NCI-H128 (cell line): ENCODE measurements around the gene SRD5A1.
A peak's percentile ranks its signal among the peaks of the same experiment; 100 is the strongest.
"Not testable (repeated sequence)": the region's sequence is repeated elsewhere in the genome, so short reads cannot be mapped to it uniquely, and the experiment has no call there.

Source experiments
- DNase-seq: peaks from one replicate; lab custom pipeline; 2025; ENCODE audit not compliant: unreplicated experiment; lab: John Stamatoyannopoulos, UW

Gene SRD5A1

DNA sequence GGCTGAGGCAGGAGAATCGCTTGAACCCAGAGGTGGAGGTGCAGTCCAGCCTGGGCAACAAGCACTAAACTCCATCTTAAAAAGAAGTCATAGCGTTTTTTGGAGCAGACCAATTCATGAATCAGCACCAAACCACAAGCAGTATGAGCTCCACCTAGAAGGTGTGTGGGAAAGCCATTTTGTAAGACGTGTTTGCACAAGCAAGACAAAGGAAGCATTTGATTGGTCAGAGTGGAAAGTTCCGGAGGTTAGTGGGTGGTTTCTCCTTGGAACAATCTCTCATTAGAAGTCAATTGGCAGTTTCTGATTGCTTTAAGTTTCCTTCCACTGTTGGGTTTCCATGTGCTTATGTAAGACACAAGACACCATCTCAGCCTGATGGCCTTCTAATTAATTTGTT is 5.0 kb downstream of the SRD5A1 start:
- no peak for DNase-seq

DNA sequence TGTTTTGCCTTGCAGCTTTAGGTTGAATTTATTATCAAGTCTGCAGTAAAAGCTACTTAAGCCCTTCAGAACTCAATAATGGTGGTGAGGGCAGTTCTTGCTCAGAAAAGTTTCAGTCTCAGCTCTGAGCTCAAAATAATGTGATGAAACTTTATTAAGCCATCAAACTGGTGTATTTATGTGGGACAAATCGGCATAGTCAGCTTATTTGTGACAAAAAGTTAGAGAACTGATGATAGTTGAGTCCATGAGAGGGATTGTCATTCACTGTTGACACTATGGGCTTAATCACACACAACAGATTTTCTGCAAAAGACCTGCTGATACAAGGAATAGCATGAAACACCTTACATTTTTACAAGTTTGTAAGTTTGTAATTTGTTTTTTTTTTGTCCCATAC is 9.4 kb downstream of the SRD5A1 start:
- no peak for DNase-seq

DNA sequence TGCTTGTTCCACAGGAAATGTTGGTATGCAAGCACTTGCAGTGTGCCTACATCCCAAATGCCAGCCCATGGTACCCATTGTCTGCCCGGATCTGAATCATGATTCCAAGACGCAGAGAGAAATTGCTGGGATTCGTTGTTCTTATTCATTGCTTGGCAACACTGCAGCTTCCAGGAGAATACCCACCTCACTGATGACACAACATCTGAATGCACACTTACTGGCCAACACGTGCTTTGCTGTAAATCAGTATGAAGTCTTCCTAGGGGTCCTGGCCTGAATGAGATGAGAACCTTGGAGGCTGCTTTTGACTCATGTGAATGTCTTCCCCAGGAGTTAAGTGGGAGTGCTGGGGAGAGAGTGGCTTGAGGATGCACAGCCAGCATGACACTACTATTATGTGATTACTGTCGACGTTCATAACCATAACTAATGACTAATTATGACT is 11.6 kb downstream of the SRD5A1 start:
- no peak for DNase-seq

DNA sequence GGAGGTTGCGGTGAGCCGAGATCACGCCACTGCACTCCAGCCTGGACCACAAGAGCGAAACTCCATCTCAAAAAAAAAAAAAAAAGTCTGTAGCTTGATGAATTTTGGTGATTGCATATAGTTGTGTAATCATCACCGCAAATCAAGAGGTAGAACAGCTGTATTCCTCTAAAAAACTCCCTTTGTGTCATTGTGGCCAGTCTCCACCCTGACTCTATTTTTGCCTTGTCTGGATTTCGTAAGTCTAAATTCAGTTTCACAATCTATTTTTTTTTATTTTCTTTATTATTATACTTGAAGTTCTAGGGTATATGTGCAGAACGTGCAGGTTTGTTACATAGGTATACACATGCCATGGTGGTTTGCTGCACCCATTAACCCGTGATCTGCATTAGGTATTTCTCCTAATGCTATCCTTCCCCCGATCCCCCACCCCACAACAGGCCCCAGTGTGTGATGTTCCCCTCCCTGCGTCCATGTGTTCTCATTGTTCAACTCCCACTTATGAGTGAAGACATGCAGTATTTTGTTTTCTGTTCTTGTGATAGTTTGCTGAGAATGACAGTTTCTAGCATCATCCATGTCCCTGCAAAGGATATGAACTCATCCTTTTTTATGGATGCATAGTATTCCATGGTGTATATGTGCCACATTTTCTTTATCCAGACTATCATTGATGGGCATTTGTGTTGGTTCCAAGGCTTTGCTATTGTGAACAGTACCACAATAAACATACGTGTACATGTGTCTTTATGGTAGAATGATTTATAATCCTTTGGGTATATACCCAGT is 12.5 kb downstream of the SRD5A1 start:
- not testable (repeated sequence) for DNase-seq

DNA sequence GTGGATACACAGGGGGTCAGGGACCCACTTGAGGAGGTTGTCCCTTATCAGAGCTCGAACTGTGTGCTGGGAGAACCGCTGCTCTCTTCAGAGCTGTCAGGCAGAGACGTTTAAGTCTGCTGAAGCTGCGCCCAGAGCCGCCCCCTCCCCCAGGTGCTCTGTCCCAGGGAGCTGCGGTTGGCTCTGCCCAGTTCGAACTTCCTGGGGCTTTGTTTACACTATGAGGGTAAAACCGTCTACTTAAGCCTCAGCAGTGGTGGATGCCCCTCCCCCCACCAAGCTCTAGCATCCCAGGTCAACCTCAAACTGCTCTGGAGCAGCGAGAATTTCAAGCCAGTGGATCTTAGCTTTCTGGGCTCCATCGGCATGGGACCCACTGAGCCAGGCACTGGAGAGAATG is 15.9 kb downstream of the SRD5A1 start:
- DNase-seq = no peak

DNA sequence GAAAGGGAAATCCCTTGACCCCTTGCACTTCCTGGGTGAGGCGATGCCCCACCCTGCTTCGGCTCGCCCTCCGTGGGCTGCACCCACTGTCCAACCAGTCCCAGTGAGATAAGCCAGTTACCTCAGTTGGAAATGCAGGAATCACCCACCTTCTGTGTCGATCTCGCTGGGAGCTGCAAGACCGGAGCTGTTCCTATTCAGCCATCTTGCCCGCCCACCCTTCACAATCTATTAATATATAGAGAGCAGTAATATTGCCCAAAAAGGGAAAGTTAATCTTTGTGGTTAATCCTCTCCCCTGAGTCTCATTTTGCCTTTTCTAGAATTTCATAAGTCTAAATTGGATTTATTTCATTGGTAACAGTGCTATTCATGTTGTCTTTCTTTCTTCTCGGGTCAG is 16.4 kb downstream of the SRD5A1 start:
- DNase-seq = no peak

DNA sequence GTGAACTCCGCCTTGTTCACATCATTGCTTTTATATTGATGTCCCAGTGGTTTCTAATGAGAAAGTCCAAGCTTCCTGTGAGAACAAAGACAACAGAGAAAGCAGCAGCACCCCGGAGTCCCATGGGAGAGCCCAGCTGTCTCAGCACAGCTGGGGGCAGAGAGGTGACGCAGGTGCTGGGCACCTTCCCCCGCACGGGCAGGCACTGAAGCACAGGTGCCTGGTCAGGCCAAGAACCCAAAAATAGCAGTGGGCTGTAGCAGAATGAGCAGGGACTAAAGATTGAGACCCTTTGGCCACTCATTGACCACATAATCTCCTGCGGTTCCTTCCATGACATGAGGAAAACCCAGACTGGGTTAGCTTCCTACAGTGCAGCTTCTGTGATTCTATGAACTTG is 18.8 kb downstream of the SRD5A1 start:
- DNase-seq = no peak

DNA sequence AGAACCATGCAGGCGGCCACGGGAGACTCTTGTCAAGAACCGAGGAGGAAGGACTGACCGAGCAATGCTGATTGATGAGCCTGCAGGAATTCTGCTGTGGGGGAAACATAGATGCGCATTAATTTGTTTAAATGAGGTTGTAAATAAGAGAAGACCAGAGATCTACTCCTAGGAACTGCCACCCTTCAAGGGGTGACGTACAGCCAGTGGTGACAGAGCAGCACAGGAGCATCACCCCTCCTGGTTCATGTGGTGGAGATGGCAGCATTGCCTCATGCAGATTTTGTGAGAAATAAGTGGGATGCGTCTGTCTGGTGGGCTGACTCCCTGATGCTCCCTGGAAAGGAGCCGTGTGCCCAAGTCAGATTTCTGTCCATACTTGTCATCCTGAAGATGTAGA is 22.2 kb downstream of the SRD5A1 start:
- DNase-seq = no peak

DNA sequence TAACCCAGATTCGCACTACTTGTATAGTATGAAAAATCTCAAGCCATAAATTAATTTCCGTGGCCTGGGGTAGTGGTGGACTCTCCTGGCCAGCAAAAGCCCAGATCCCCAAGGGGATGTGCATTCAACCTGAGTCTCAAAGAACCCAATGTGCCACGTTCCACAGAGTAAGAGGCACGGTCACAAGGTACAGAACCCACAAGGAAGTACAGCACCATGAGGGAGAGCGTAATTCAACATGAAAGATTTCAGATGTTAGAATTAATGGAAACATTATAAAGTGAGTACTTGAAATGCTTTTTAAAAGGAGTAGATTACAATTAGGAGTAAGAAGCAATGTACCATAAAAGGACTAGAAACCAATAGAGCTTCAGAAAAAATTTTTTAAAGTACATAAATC is 23.4 kb downstream of the SRD5A1 start:
- DNase-seq = no peak

DNA sequence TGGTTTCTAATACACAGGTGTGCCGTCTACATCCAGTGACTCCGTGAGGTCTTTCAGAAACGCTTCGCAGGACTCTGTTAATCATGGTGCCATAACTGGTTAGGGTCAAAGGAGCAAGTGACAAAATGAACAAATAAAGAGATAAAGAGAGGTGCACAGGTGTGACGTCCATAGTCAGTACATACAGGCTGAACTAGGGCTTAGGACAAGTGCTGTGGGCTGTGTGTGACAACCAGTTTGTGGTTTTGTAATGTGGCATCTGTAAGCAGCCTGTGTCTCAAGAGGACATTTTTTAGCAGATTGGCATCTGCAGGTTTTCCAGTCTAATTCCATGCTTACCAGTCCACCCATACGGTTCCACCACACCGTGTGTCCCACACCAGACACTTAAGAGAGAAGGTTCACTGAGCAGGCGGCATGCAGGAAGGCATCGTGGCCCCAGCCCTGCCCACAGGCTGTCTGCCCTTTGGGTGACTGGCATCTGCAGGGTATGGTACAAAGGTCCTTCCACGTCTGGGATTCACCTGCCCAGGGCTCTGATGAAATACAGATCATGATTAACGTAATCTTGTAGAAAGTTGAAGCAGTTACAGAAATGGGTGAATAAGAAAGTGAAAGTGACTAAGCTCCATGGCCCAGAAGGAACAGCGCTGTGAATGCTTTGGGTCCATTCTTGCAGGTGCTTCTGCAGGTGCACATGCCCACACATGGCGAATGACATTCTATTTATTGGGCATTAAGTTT is 26.9 kb downstream of the SRD5A1 start:
- DNase-seq = no peak

DNA sequence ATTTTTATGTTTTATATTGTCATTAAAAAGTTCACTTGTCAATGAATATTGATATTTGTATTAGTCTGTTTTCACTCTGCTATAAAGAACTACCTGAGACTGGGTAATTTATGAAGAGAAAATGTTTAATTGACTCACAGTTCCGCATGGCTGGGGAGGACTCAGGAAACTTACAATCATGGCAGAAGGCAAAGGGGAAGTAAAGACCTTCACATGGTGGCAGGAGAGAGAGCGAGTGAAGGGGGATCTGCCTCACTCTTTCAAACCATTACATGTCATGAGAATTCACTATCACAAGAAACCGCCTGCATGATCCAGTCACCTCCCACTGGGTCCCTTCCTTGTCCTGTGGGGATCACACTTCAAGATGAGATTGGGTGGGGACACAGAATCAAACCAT is 27.4 kb downstream of the SRD5A1 start:
- no peak for DNase-seq

DNA sequence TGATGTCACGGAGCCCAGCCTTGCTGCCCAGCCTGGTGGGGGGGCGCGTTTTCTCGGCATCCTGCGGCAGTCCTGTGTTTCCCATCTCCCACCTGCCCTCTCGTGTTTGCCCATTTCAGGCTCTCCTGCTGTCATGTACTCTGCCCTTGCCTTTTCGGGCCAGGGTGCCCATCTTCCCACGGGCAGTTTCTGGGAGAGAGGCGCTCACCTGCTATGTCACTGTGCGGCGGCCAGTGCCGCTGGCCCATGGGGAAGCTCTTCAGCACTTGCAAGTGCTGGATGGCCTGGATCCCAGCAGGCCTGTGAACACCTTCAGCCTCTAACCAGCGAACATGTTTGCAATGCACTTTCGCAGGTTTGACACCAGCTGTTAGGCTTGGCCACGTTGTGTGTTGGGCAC is 33.5 kb downstream of the SRD5A1 start:
- no peak for DNase-seq

DNA sequence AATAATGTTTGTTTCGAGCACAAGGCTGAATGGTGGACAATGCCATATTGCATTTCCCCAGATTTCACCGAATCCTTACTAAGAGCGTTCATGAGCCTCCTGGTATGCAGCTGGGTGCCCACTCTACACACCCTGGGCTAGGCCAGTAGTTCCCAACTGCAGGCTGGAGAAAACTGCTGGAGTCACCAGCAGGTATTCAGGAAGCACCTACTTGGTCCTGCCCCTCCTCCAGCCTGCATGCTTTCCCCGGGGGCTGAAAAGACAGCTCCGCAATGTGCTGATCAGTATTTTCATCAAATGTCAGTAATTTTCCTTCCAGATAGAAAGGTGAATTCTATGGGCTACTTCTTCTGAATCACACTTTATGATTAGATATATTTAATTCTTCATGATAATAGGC is 34.4 kb downstream of the SRD5A1 start:
- no peak for DNase-seq

DNA sequence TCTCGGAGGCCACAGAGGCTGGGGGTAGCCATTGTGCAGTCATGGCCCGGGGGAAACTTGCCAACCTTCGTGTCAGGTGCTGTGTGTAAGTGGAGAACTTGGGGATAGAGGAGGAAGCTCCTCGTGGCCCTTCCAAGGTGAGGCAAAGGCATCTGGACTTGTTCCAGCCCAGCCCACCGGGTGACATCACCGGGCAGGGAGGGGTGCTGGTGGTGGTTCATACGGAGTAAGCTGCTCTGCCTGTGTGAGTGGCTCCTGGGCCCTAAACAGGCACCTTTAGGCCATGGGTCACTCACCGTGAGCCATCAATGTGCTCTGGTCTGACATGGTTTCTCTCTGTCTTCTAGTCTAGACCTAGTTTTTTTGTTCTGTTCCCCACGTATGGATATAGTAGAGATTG is 35.5 kb downstream of the SRD5A1 start:
- DNase-seq = not testable (repeated sequence)

DNA sequence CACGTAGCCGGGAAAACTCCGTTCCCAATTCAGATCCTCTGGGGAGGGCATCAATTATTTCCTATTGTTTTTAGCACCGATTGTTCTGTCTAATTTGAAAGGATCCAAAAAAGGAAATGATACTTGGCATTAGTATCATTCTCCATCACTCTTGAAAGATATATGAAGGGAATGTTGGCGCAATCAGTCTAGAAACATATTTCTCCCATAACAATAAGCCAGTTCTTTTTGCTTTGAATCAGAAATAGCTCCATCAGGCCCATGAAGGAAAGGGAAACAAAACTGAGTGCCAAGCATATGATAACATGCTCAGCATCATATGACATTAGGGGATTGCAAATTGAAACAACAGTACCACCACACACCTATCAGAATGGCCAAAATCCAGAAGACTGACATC is 39.8 kb downstream of the SRD5A1 start:
- no peak for DNase-seq

DNA sequence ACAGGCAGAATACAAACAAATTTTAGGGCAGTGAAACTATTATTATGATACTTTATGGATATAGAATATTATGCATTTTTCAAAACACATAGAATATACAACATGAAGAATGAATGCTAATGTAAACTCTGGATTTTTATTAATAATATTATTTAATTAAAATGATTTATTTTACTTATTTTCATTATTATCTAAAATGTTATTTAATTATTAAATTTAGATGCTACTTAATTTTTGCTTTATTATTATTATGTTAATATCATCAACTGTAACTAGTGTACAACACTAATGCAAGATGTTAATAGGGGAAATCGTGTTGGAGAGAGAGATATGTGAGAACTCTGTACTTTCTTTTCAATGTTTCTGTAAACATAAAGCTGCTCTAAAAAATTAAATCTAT is 40.7 kb downstream of the SRD5A1 start:
- no peak for DNase-seq

DNA sequence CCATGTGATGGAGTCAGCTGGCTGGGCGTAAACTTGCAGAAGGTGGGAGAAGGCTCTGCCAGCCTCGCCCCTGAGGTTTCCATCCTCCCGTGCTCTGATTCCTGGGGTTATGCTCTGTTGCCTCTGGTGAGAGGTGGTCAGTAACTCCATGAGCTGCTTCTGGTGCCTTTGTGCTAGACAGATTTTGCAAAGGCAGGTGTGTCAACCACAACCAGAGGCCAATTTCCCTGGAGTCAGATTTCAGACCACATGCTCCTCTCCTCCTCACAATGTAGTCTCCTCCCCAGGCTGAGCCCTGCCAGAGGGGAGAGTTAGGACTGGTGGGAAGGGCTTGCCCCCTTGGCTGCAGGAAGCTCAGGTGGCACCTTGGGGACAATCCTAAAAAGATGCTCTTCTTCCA is 41.2 kb downstream of the SRD5A1 start:
- peak; percentile 49 for DNase-seq

DNA sequence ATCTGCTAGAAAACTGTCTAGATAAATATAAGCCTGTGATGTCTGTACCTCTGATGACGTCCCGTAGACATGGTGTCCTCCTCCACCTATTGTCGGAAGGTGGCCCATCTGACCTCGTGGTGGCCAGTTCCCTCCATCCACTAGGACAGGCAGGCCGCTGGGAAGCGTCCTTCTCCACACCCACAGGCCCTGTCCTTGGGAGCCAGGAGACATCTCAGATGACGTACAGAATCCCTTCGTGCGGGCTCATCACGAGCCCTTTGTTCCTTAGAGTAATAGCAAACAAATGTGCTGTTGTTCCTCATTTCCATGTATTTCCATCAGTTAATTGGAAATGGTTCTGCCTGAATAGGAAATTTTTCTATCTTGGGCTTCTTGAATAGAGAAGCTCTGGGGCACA is 41.6 kb downstream of the SRD5A1 start:
- DNase-seq = no peak

DNA sequence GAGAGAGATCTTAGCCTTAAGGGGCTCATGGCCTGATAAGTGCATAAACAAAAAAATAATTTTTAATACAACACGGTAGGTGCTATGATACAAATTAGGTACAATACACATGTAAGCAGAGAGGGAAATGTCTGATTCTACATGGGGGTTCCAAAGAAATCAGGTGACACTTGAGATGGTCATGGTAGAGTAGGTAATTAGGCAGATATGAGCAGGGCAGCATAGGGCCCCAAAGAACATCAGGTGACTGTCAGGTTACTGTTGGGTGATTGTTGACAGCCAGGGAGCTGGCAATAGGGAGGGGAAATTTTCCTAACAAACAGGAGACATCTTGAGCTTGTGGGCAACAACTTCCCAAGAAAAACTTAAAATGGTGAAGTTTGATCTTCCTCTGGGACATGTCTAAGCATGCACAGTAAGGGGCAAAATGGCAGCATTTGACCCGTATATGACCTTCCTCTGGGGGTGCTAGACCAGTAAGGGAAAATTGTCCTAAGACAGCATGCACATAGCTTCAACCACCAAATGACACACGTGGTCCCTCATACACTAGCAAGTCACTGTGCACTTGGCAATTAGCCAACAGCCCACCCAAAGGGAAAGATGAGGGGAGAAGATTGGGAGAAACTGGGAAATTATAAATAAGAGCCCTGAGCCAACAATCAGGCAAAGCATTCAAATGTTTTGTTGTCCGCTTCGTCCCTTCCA is 42.7 kb downstream of the SRD5A1 start:
- DNase-seq = no peak

DNA sequence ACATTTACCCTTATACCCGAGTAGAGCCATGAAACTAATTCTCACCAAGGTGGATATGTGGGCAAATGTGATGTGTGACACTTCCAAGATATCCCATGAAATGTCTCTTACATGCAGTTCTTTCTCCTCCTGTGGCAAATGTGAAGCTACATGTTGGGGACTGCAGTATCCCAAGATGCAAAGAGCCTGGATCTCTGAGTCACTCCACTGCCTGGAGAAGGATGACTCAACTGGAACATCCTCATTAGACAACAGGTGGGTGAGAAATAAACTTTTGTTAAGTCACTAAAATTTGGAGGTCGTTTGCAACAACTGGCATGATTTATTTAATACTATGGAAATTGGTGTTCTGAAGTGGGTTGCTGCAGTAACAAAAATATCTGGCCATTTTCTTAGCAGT is 43.5 kb downstream of the SRD5A1 start:
- DNase-seq = no peak

DNA sequence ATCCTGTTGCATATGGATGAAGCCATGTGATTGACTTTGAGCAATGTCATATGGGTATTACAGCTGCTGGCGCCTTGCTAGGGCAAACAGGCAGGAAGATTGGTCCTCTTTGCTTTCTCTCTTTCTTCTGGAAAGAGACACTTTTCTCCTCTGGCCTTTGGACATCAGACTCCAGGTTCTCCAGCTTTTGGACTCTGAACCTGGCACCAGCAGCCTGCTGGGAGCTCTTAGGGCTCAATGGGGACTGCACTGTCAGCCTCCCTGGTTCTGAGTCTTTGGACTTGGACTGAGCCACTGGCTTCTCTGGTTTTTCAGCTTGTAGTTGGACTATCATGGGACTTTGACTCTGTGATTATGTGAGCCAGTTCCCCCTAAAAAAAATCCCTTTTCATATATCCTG is 45.1 kb downstream of the SRD5A1 start:
- no peak for DNase-seq

DNA sequence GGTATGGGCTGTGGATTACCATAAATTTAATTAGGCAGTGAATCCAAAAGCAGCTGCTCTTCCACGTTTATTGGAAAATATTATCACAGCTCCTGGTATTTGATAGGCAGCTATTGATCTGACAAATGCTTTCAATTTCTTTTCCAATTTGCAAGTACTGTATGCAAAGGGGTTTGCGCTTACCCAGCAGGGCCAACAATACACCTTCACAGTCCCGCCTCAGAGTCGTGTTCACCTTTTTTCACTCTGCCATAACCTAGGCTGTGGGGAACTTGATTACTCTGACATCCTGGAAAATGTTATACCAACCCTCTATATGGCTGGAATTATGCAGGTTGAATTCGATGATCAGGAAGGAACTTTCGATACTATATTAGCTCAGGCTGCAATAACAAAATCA is 47.7 kb downstream of the SRD5A1 start:
- no peak for DNase-seq
